NCI-H774 (cell line): ENCODE measurements around the gene RAB7B.
"Not testable (repeated sequence)": the region's sequence is repeated elsewhere in the genome, so short reads cannot be mapped to it uniquely, and the experiment has no call there.

Source experiments
- DNase-seq: peaks from one replicate; lab custom pipeline; 2025; lab: John Stamatoyannopoulos, UW

The RAB7B gene, protein sequence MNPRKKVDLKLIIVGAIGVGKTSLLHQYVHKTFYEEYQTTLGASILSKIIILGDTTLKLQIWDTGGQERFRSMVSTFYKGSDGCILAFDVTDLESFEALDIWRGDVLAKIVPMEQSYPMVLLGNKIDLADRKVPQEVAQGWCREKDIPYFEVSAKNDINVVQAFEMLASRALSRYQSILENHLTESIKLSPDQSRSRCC

DNA sequence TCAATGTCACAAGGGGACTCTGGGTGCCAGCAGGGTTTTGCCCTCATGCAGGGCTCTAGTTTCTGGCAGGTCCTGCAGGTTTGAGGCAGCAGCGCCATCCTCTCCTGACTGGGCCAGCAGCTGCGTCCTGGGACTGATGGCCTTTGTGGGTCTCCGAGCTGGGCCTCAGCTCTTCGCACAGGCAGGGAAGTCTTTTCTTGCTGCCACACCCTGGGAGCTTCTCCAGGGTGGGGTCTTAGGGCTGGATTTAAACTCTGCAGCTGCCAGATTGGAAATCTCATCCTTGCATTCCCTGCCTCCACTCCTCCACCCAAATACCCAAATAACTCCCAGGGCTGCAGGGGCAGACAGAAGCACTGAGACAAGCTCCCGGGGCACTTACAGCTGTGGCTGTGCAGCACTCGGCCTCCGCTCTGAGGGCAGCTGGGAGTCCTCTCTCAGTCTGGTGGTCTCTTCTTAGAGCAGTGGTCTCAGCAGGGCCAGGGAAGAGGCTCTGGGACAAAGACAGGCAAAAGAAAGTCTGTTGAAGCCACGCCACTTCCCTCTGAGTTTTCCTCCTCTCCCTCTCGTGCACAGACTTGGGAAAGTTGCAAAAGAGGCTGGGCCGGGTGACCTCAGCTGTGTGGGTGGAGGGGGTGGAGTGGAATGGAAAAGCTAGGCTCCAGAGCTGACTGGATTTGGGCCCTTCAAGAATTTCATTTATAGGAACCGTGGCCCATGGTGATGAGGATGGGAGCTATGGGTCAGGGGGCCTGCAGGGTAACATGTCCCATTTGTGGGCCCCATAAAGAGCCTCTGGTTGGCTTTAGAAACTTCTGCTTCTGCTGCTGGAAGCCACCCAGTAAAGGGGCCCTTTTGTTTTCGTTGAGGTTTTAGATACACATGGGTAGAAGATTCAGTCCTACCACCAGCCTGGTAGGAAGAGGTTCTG lies at the start of gene RAB7B:
TSS of gene RAB7B (minus strand) at position 525 of the 931 bp plus-strand sequence. CDS start 9,260 bp downstream, outside the sequence.
- DNase-seq = no peak

DNA sequence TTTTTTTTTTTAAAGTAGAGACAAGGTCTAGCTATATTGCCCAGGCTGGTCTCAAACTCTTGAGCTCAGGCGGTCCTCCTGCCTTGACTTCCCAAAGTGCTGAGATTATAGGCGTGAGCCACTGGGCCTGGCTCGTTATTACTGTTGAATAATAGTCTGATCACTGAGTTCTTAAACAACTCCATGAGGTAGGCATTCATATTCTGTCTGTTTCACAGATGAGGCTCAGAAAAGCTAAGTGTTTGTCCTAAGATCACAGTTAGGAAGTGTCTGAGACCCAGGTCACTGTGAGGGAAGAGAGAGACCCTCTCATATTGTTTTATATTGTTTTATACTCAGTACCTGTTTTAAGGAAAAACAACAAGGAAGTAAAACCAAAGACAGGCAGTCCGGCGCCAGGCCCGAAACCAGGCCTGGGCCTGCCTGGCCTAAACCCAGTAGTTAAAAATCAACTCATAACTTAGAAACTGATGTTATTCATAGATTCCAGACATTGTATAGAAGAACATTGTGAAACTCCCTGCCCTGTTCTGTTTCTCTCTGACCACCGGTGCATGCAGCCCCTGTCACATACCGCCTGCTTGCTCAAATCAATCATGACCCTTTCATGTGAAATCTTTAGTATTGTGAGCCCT lies 49.2 kb upstream of the RAB7B start:
- DNase-seq = not testable (repeated sequence)

DNA sequence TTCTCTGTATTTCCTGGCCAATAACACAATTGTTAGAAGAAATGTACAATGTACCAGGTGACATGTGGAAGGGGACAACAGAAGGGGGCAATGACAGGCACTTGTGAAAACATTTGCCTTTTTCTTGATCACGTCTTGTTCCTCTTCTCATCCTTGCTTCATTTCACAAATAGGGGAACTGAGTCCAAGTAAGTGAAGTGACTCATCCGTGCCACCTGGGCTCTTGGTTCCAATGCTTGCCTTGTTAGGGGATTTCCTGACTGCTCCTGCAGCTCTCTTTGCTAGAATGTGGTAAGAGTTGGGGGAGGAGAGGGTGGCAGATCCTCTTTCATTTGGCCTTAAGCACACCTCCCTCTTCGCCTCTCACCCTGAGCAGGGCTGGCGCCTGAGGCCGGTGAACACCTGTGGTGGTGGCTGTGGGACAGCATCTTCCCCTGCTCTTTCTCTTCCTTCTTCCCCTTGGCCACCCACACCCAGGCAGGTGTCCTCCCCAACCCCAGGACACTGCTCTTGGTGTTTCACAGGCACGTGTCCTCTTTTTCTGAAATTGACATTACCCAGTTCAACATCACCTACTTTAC lies 47.5 kb upstream of the RAB7B start:
- DNase-seq = no peak

- DNase-seq = no peak
These were observed 46.9 kb upstream of the RAB7B start for GRCh38 chr1:206049919-206050600.

- no peak for DNase-seq
These were observed 46.1 kb upstream of the RAB7B start for GRCh38 chr1:206049293-206049692.

DNA sequence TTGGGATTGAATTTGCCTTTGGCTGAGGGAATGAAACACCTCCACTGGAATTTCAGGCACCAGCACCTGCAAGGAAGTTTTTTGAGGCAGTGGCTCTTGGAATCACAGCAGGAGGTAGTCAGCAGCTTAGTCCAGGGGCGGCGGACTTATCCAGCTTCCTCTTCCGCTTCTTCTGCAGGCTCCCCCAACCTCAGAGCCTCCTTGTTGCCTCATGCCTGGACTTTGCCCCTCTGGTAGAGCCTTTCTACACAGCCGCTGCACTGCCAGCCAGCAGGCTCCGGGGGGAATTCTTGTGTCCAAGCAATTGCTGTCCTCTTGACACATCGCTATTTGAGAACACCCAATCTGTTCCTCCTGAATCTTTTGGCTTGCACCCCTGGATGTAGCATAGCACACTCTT lies 45.4 kb upstream of the RAB7B start:
- DNase-seq = no peak

GRCh38 chr1:206047271-206047670 lies 44.1 kb upstream of the RAB7B start:
- DNase-seq = no peak

DNA sequence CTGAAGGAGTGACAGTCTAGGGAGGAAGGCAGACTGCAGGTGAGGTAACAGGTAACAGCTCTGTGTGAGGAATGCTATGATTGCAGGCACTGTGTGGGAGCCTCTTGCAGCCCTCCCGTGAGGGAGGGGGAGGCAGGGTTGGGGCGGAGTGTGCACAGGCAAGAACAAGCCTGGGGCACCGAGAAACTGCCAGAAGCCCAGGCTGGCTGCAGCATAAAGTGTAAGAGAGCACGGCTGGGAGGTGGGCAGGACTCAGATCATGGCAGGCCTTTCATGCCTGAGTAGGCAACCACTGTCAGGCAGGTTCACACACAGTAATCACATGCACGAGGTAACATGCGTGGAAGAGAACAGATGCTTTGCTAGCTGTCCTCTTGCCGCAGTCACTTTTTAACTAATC lies 38.4 kb upstream of the RAB7B start:
- no peak for DNase-seq

DNA sequence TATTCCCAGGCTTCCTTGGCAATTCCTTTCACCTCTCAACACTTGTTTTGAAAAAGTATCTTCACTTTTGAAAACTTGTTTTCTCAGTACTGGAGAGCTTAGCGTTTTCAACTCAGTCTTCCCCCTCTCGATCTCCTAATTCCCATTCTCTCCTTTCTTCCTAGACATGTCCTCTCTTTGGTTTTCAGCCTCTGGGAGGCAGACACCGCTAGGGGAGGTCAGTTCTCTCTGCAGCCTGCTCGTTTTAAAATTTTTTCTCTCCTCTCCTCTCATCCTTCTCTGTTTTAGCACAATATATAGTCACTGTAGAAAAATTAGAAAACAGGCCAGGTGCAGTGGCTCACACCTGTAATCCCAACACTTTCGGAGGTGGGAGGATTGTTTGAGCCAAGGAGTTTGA lies 37.1 kb upstream of the RAB7B start:
- no peak for DNase-seq

DNA sequence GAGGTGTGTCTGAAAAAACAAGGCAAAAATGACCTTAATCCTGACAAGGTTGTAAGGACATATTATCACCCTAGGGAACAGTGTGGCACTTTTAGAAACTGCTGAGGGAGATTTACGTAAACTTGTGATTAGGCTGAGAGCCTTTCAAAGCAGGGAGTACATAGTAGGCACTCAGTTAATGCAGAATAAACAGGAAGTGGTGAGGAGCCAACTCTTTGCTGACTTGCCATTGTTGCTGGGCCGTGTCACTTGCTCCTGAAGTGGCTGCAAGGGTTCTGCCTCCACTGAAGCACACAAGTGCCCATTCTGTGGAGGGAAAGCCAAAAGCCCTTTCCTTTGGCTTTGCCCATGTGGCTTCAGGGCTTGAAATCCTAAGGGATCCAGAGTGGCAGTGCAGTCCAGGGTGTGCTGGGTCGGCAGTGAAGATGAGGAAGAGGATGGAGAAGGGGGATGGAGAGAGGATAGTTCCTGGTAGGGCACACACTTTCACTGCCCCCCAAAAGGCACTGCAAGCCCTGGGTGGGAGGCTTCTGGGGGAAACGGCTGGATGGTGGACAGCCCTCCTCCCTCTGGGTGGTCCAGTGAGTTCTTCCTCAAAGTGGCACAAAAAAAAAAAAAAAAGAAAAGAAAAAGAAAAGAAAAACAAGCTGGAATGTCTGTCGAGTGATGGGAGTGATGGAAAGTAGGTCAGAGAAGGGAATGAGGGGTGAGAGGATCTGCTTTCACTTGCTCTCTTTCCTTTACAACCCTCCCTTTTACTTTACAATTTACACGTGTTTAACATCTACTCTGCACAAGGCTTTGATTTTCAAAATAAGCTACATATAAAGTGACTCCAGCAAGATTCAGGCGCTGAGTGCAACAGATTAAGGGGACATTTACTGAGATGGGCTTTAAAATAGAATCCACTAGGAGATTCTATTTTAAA lies 36.1 kb upstream of the RAB7B start:
- no peak for DNase-seq

DNA sequence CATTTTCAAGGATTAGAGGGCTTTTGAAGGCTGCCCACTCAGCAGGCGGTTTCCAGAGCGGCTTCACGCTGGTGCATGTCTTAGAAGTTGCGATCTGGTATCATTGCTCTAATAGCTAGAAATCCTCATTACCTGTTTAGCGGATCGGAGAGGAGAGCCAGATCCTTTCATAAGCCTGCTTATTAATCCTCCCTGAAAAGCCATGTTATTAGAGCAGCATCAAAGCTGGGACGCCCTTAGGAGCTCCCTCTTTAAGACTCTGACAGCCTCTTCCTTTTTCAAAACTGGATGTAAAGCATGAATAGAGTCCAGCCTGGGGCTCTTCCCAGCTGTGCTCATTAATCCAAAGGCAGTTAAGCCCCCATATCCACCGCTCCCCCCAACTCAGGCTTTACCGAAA lies 34.4 kb upstream of the RAB7B start:
- no peak for DNase-seq

DNA sequence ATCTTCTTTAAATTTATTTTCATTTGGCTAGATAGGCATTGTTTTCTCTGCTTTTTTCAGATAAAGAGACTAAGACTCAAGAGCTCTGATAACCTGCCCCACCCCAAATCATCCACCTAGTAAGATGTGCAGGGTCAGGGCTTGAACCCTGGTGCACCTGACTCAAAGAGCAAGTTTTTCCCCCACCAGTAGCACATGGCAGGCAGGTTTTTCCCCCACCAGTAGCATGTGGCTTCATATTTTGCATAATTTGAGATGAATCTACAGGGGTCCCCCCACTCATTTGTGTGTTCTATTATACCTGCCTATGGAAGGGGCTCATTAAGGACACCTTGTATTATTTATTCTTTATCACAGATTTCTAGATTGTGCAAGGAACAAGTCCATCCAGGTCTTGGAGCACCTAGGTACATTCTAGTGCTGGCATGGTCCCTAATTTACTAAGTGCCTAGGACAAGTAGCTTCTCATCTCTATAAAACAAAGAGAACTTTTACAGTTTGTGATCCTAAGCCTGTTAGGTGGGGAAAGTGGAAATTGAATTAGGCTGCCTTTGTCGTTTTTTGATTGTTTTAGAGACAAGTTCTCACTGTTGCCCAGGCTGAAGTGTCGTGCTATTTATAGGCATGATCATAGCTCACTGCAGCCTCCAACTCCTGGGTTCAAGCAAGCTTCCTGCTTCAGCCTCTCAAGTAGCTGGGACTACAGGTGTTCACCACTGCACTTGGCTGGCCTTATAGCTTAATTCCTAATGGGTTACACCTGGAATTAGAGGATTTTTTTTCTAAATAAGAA lies 33.7 kb upstream of the RAB7B start:
- peak; percentile 23 for DNase-seq

DNA sequence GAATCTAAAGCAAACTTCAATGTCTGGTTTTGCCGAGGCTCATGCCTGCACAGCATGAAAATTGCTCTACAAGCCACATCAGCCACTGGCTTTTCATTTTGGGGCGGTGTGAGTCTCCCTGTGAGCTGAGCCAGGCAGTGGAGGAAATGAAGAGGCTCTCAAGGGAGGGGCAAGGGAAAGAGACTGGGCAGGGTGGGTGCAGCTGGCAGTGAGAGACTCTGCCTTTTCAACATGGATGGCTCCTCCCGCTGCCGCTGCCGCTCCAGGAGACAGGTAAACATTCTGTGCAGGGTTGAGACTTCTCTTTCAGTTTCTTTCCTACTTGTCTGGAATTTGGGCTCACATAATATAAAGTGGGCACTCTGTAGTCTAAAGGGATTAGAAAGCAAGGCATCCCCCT lies 31.8 kb upstream of the RAB7B start:
- DNase-seq = peak; percentile 23

DNA sequence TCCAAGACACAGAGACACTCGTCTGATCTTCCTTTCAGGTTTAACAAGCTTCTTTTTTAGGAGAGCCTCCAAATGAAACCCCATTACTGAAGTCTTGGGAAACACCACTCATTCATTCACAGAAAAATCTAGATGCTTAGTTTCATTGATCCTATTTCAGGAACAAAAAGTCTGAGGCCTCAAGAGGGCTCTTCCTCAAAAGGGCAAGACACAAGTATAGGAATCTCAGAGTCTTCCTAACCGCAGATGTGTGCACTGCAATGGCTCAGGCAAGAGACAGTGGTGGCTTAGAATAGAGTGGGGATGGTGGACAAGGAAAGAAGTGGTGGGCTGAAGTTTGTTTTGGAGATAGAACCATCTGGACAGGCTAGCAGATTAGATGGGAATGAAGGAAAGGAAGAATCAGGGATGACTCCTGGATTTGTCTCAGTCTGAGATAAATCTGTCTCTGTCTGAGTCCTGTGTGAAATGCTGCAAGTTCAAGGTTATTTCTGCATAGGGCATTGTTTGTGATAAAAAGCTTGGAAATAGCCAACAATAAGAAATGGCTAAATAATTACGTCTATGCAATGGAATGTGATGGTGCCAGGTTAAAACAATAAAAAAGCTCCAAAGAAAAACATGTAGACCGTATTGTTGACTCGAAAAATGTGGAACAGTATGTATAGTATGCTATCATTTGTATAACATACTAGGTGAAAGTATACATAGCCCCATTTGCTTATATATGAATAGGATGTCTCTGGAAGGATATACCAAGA lies 29.4 kb upstream of the RAB7B start:
- no peak for DNase-seq

DNA sequence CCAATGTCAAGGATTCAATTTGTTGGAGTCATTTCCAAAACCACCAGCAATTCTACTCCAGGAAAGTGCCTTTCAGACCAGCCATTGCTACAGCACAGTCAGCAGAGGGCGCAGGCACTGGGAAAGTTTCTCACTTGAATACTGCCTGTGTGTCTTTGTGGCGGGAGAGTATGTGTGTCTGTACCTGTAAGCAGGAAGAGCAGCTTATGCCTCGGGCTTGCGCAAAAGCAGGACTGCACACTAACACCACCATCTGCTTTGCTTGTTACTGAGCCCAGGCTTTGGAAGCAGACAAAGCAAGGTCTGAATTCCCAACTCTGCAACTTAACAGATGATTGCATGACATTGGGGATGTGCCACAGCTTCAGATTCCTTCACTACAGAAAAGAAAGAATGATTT lies 27.5 kb upstream of the RAB7B start:
- peak; percentile 79 for DNase-seq

DNA sequence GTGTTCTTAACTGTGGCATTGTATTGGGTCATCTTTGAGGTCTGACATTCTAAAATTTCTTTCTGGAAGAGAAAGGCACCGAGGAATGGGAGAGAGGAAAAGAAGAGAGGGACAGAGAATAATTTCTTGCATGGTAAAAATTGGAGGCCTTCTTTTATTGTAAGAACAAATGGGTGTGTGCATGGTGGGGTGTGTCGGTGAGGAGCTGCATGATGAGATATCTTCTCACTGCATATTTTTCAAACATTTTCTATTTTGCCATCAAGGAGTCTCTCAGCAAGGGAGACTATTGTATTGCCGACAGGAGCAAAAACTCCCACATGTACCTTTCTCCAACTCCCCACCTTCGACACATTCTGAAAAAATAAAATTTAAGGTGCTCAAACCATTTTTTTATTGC lies 27.0 kb upstream of the RAB7B start:
- DNase-seq = no peak

- DNase-seq = no peak
These were observed 26.3 kb upstream of the RAB7B start for GRCh38 chr1:206029484-206029883.

DNA sequence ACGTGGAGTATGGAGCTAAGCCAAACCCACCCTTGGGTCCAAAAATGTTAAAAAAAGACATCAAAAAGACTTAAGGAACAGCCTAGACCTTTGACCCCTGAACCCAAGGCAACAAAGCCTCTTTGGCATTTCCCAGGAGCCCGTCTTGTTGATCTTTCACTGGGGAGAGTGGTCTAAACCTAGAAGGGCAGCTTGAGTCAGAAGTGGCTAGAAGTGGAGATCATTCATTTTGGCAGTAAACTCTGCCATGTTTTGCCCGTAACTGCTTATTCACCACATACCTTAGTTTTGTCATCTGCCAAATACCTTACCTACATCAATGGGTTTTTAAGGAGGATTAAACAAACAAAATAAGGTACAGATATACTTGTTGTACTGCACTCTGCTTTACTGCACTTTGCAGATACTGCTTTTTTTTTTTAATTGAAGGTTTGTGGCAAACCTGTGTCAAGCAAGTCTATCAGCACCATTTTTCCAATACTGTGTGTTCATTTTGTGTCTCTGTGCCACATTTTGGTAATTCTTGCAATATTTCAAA lies 22.2 kb upstream of the RAB7B start:
- DNase-seq = no peak

DNA sequence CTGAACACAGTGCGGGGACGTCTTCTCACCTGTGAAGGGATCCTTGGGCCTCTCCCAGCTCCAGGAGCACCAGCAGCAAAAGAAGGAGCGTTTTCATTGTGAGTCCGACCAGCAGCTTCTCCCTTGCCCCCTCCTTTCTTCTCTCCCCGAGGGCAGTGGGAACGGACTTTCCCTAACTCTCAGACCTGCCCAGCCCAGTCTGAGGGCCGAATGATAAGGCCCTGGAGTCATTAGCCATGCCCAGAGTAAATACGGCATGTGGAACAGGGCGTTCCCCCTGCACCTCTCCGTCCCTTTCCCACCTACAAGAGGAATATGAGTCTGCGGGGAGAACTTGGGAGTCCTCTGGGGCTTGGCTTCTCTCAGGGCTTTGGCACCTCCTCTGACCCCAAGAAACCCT lies 20.5 kb upstream of the RAB7B start, which contains the start of gene CTSE:
TSS of gene CTSE (minus strand) at position 201 of the 400 bp plus-strand sequence. CDS start at position 97, 104 bp downstream.
- DNase-seq = no peak
